ENCODE data around the gene TMEM30B.
"Not testable (repeated sequence)": the region's sequence is repeated elsewhere in the genome, so short reads cannot be mapped to it uniquely, and the experiment has no call there.

TMEM30B gene

DNA sequence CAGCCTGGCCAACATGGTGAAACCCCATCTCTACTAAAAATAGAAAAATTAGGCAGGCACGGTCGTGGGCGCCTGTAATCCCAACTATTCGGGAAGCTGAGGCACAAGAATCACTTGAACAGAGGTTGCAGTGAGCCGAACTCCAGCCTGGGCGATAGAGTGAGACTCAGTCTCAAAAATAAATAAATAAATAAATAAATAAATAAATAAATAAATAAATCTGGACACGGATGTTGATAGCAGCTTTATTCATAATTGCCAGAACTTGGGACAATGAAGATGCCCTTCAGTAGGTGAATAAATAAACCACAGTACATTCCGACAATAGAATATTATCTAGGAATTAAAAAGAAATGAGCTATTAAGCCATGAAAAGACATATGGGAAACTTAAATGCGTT, 31.1 kb downstream of the TMEM30B start:
- H3K36me3 ChIP-seq (ENCODE audit: insufficient read depth, low read length), result no peaks in the 10 kb centered on the region
- H3K9ac ChIP-seq (ENCODE audit: low read length), result no peak overlapping the region
- no peaks in the 10 kb centered on the region for H3K4me1 ChIP-seq (ENCODE audit: insufficient read depth, low read length)
- H3K9me3 ChIP-seq (ENCODE audit: low read length), result no peaks in the 10 kb centered on the region
- no peak overlapping the region for H3K4me3 ChIP-seq (ENCODE audit: low read depth in 1 of 2, low read length in 2 of 2)
- H3K27me3 ChIP-seq (ENCODE audit: control insufficient read depth in 1 of 2, insufficient read depth in 2 of 2, low read length in 2 of 2), result no peaks in the 10 kb centered on the region
- H3K27ac ChIP-seq (ENCODE audit: low read depth, low read length), result no peak overlapping the region

DNA sequence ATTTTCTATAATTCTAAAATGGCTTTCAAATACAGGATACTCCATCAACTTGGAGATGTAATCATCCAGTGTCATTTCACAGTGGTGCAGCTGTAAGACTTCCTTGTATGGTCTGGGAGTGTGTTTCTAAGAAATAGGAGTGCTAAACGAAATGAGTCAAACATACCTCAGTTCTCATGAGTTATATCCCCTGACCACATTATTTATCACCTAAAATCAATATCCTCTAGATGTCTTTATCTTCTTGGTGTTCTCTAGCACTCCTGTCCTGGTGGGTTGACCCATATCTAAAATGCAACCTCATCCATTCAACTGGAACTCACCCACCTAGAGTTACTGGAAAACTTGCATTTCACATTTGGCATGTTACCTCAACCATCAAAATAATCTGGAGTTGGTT, 33.2 kb downstream of the TMEM30B start:
- no peaks in the 10 kb centered on the region for H3K9me3 ChIP-seq (ENCODE audit: low read length)
- H3K9ac ChIP-seq (ENCODE audit: low read length), result no peak overlapping the region
- no peaks in the 10 kb centered on the region for H3K27me3 ChIP-seq (ENCODE audit: control insufficient read depth in 1 of 2, insufficient read depth in 2 of 2, low read length in 2 of 2)
- H3K4me1 ChIP-seq (ENCODE audit: insufficient read depth, low read length), result no peaks in the 10 kb centered on the region
- H3K4me3 ChIP-seq (ENCODE audit: low read depth in 1 of 2, low read length in 2 of 2), result no peak overlapping the region
- no peaks in the 10 kb centered on the region for H3K36me3 ChIP-seq (ENCODE audit: insufficient read depth, low read length)
- no peak overlapping the region for H3K27ac ChIP-seq (ENCODE audit: low read depth, low read length)

DNA sequence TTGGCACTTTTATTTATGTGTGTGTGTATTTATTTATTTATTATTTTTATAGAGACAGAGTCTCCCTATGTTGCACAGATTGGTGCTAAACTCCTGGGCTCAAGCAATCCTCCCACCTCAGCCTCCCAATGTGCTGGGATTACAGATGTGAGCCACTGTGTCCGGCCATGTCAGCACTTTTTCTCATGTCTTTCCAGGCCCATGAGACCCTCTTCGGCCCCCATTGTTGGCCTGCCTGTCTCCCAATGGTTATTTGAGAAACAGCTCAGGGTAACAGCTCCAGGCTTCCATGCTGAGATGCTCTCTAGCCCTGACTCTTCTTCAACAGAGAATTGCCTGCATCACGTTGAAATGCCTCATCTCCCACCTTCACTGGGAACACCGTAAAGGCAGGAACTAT, 34.4 kb downstream of the TMEM30B start:
- no peak overlapping the region for H3K9ac ChIP-seq (ENCODE audit: low read length)
- H3K27me3 ChIP-seq (ENCODE audit: control insufficient read depth in 1 of 2, insufficient read depth in 2 of 2, low read length in 2 of 2), result no peaks in the 10 kb centered on the region
- H3K36me3 ChIP-seq (ENCODE audit: insufficient read depth, low read length), result no peaks in the 10 kb centered on the region
- H3K4me3 ChIP-seq (ENCODE audit: low read depth in 1 of 2, low read length in 2 of 2), result no peak overlapping the region
- no peak overlapping the region for H3K27ac ChIP-seq (ENCODE audit: low read depth, low read length)
- H3K4me1 ChIP-seq (ENCODE audit: insufficient read depth, low read length), result no peaks in the 10 kb centered on the region
- no peaks in the 10 kb centered on the region for H3K9me3 ChIP-seq (ENCODE audit: low read length)

DNA sequence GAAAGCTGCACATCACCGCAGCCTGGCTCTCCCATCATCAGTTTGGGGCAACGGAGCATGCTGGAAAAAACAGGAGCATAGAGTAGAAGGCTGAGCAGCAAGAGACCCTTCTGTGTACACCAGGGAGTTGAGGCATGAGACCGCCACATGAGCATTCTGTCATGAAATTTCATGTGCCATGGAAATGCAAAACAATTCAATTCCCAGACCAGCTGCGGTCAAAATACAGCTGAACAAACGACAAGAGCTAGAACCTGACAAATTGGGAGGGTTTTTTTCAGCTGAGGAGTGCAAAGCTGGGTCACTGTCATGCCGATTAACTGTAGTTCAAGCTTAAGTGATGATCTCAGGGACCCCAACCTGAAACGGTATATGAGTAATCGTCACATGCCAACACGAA, 37.1 kb downstream of the TMEM30B start:
- Histone ChIP-seq H3K4me3 (ENCODE audit: low read depth in 1 of 2, low read length in 2 of 2) (no peak overlapping the region), H3K27ac (ENCODE audit: low read depth, low read length) (no peak overlapping the region), H3K9ac (ENCODE audit: low read length) (no peak overlapping the region), H3K4me1 (ENCODE audit: insufficient read depth, low read length) (no peaks in the 10 kb centered on the region), H3K27me3 (ENCODE audit: control insufficient read depth in 1 of 2, insufficient read depth in 2 of 2, low read length in 2 of 2) (no peaks in the 10 kb centered on the region), H3K9me3 (ENCODE audit: low read length) (peaks cover 13% of the 10 kb centered on the region), H3K36me3 (ENCODE audit: insufficient read depth, low read length) (no peaks in the 10 kb centered on the region)

- Histone ChIP-seq H3K9ac (ENCODE audit: low read length) (no peak overlapping the region), H3K4me3 (ENCODE audit: low read depth in 1 of 2, low read length in 2 of 2) (no peak overlapping the region), H3K4me1 (ENCODE audit: insufficient read depth, low read length) (no peaks in the 10 kb centered on the region), H3K27ac (ENCODE audit: low read depth, low read length) (no peak overlapping the region), H3K27me3 (ENCODE audit: control insufficient read depth in 1 of 2, insufficient read depth in 2 of 2, low read length in 2 of 2) (no peaks in the 10 kb centered on the region), H3K36me3 (ENCODE audit: insufficient read depth, low read length) (no peaks in the 10 kb centered on the region), H3K9me3 (ENCODE audit: low read length) (peaks cover 13% of the 10 kb centered on the region)
These were observed 40.9 kb downstream of the TMEM30B start for GRCh38 chr14:61240206-61240605.

DNA sequence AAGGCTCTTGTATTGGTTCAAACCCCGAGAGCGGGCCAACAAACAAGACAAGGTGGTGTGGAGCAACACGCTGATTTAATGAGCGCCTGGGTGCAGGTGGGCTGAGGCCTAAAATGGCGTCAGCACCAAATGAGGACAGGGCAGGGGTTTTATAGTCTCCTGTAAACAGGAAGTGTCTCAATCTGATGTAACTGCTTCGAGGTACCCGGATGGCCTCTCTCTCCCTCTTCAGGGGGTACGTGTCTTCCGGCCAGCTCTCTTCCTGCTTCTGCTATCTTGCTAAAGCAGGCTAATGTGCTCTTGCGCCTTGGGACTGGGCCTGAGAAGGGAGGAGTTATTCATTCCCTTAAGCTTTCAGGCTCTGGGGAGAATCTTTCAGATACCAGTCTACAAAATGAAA, 41.9 kb downstream of the TMEM30B start:
- H3K4me1 ChIP-seq (ENCODE audit: insufficient read depth, low read length); H3K4me3 ChIP-seq (ENCODE audit: low read depth in 1 of 2, low read length in 2 of 2); H3K9ac ChIP-seq (ENCODE audit: low read length); H3K27ac ChIP-seq (ENCODE audit: low read depth, low read length); H3K27me3 ChIP-seq (ENCODE audit: control insufficient read depth in 1 of 2, insufficient read depth in 2 of 2, low read length in 2 of 2); H3K36me3 ChIP-seq (ENCODE audit: insufficient read depth, low read length): not testable (repeated sequence)
- peaks cover 13% of the 10 kb centered on the region for H3K9me3 ChIP-seq (ENCODE audit: low read length)

- Histone ChIP-seq H3K27ac (ENCODE audit: low read depth, low read length) (no peak overlapping the region), H3K9ac (ENCODE audit: low read length) (no peak overlapping the region), H3K4me1 (ENCODE audit: insufficient read depth, low read length) (no peaks in the 10 kb centered on the region), H3K36me3 (ENCODE audit: insufficient read depth, low read length) (no peaks in the 10 kb centered on the region), H3K4me3 (ENCODE audit: low read depth in 1 of 2, low read length in 2 of 2) (no peak overlapping the region), H3K27me3 (ENCODE audit: control insufficient read depth in 1 of 2, insufficient read depth in 2 of 2, low read length in 2 of 2) (no peaks in the 10 kb centered on the region), H3K9me3 (ENCODE audit: low read length) (peaks cover 13% of the 10 kb centered on the region)
These were observed 42.4 kb downstream of the TMEM30B start for GRCh38 chr14:61238611-61239245.

GRCh38 chr14:61234215-61234916, 46.8 kb downstream of the TMEM30B start:
- no peaks in the 10 kb centered on the region for H3K27me3 ChIP-seq (ENCODE audit: control insufficient read depth in 1 of 2, insufficient read depth in 2 of 2, low read length in 2 of 2)
- no peaks in the 10 kb centered on the region for H3K9me3 ChIP-seq (ENCODE audit: low read length)
- no peak overlapping the region for H3K4me3 ChIP-seq (ENCODE audit: low read depth in 1 of 2, low read length in 2 of 2)
- no peak overlapping the region for H3K9ac ChIP-seq (ENCODE audit: low read length)
- no peaks in the 10 kb centered on the region for H3K36me3 ChIP-seq (ENCODE audit: insufficient read depth, low read length)
- no peaks in the 10 kb centered on the region for H3K4me1 ChIP-seq (ENCODE audit: insufficient read depth, low read length)
- no peak overlapping the region for H3K27ac ChIP-seq (ENCODE audit: low read depth, low read length)

GRCh38 chr14:61233436-61233956, 47.6 kb downstream of the TMEM30B start:
- H3K27ac ChIP-seq (ENCODE audit: low read depth, low read length), result no peak overlapping the region
- no peak overlapping the region for H3K9ac ChIP-seq (ENCODE audit: low read length)
- H3K9me3 ChIP-seq (ENCODE audit: low read length), result no peaks in the 10 kb centered on the region
- H3K36me3 ChIP-seq (ENCODE audit: insufficient read depth, low read length), result no peaks in the 10 kb centered on the region
- H3K4me1 ChIP-seq (ENCODE audit: insufficient read depth, low read length), result no peaks in the 10 kb centered on the region
- no peaks in the 10 kb centered on the region for H3K27me3 ChIP-seq (ENCODE audit: control insufficient read depth in 1 of 2, insufficient read depth in 2 of 2, low read length in 2 of 2)
- no peak overlapping the region for H3K4me3 ChIP-seq (ENCODE audit: low read depth in 1 of 2, low read length in 2 of 2)

DNA sequence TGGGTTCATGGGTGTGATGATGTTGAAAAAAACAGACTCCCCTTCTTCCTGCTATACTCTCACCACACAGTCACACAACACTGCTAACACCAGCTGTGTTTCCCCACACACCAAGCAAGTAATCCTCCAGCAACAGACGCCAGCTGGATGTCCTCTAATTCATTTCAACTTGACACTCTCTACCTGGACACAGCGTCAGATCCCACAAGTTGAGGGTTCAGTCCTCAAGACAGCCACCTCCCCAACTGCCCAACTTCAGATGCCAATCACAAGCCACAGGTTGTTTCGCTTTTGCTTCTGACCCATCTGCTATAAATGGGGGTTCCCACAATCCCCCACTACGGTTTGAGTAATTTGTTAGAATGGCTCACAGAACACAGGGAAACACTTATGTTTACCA, 49.3 kb downstream of the TMEM30B start:
- no peaks in the 10 kb centered on the region for H3K36me3 ChIP-seq (ENCODE audit: insufficient read depth, low read length)
- no peak overlapping the region for H3K9ac ChIP-seq (ENCODE audit: low read length)
- no peaks in the 10 kb centered on the region for H3K4me1 ChIP-seq (ENCODE audit: insufficient read depth, low read length)
- H3K27ac ChIP-seq (ENCODE audit: low read depth, low read length), result no peak overlapping the region
- H3K9me3 ChIP-seq (ENCODE audit: low read length), result no peaks in the 10 kb centered on the region
- H3K27me3 ChIP-seq (ENCODE audit: control insufficient read depth in 1 of 2, insufficient read depth in 2 of 2, low read length in 2 of 2), result no peaks in the 10 kb centered on the region
- H3K4me3 ChIP-seq (ENCODE audit: low read depth in 1 of 2, low read length in 2 of 2), result no peak overlapping the region

DNA sequence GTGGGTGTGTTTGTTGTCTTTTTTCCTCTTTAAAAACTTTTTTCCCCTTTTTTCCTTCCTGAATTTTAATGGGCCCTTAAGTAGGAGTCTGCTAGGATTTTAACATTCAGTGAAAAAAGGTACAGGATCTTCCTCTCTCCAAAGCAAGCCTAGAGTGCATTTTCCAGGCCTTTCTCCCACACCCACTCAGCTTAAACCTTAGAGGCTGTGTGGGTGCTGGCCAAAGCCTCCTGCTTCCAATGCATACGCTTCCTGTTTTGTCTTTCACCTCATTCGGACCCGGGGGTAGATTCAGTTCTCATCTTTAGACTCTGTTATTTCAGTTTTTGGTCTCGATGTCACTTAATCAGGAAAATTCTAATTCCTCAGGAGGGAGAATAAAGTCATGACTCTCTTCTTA, 51.2 kb downstream of the TMEM30B start:
- Histone ChIP-seq H3K9ac (ENCODE audit: low read length) (no peak overlapping the region), H3K9me3 (ENCODE audit: low read length) (no peaks in the 10 kb centered on the region), H3K4me1 (ENCODE audit: insufficient read depth, low read length) (no peaks in the 10 kb centered on the region), H3K36me3 (ENCODE audit: insufficient read depth, low read length) (no peaks in the 10 kb centered on the region), H3K27ac (ENCODE audit: low read depth, low read length) (no peak overlapping the region), H3K27me3 (ENCODE audit: control insufficient read depth in 1 of 2, insufficient read depth in 2 of 2, low read length in 2 of 2) (no peaks in the 10 kb centered on the region), H3K4me3 (ENCODE audit: low read depth in 1 of 2, low read length in 2 of 2) (no peak overlapping the region)

DNA sequence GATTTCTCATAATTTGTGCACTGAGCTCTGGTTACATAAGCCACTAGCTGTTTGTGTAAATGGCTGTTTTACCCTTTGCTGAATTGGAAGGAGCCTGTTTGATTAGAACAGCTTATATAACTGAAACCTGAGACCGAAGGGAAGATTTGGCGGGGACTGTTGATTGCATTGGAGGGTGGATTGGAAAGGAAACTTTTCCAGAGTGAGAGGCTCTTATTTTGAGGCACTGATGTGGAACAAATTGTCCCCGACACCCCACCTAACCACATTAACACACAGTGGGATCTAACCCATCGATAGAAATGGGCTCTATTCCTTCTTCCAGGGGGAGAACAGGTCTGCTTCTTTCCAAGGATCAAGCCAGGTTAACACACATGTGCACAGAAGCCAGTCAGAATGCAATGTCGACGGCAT, 51.7 kb downstream of the TMEM30B start:
- Histone ChIP-seq H3K9me3 (ENCODE audit: low read length) (no peaks in the 10 kb centered on the region), H3K4me1 (ENCODE audit: insufficient read depth, low read length) (no peaks in the 10 kb centered on the region), H3K4me3 (ENCODE audit: low read depth in 1 of 2, low read length in 2 of 2) (no peak overlapping the region), H3K27ac (ENCODE audit: low read depth, low read length) (no peak overlapping the region), H3K27me3 (ENCODE audit: control insufficient read depth in 1 of 2, insufficient read depth in 2 of 2, low read length in 2 of 2) (no peaks in the 10 kb centered on the region), H3K36me3 (ENCODE audit: insufficient read depth, low read length) (no peaks in the 10 kb centered on the region), H3K9ac (ENCODE audit: low read length) (no peak overlapping the region)
